Activated T-cell treated with anti-CD3 and anti-CD28 coated beads, Interleukin-2, amount 50 U/mL, for 24 hours (primary cell): ENCODE results near the gene DOCK6.
"Not testable (repeated sequence)": the region's sequence is repeated elsewhere in the genome, so short reads cannot be mapped to it uniquely, and the experiment has no call there.

Experiments
- DNase-seq: peaks from one replicate; pipeline ENCODE4 v3.0.0-alpha.2; 2020
- H3K27ac Mint-ChIP-seq: 2 replicates; pipeline ENCODE4 v1.8.0; 2020; ENCODE audit warnings: mild to moderate bottlenecking, mixed read lengths
- H3K27me3 Mint-ChIP-seq: 2 replicates; pipeline ENCODE4 v1.8.0; 2020; ENCODE audit warnings: mixed read lengths
- H3K36me3 Mint-ChIP-seq: 2 replicates; pipeline ENCODE4 v1.8.0; 2020; ENCODE audit warnings: low read depth, mixed read lengths
- H3K4me1 Mint-ChIP-seq: 2 replicates; pipeline ENCODE4 v1.8.0; 2020; ENCODE audit warnings: low read depth, mixed read lengths
- H3K4me3 Mint-ChIP-seq: 2 replicates; pipeline ENCODE4 v1.8.0; 2020; ENCODE audit warnings: mild to moderate bottlenecking, moderate library complexity, mixed read lengths
- H3K9me3 Mint-ChIP-seq: 2 replicates; pipeline ENCODE4 v1.8.0; 2020; ENCODE audit warnings: mixed read lengths

DOCK6 gene

GRCh38 chr19:11176466-11177193, 85.7 kb downstream of the DOCK6 start:
- Mint-ChIP-seq H3K36me3 (no peaks in the 10 kb centered on the region), H3K27ac (no peak overlapping the region), H3K4me1 (peaks cover 6% of the 10 kb centered on the region), H3K27me3 (no peaks in the 10 kb centered on the region), H3K4me3 (no peak overlapping the region), H3K9me3 (no peaks in the 10 kb centered on the region)
- no peak for DNase-seq

GRCh38 chr19:11175920-11176319, 86.4 kb downstream of the DOCK6 start:
- Mint-ChIP-seq H3K27me3 (no peaks in the 10 kb centered on the region), H3K4me3 (no peak overlapping the region), H3K4me1 (peaks cover 6% of the 10 kb centered on the region), H3K9me3 (no peaks in the 10 kb centered on the region), H3K36me3 (no peaks in the 10 kb centered on the region), H3K27ac (no peak overlapping the region)
- DNase-seq = no peak

GRCh38 chr19:11174336-11174735, 88.0 kb downstream of the DOCK6 start:
- Mint-ChIP-seq H3K36me3 (no peaks in the 10 kb centered on the region), H3K9me3 (no peaks in the 10 kb centered on the region), H3K27ac (no peak overlapping the region), H3K27me3 (no peaks in the 10 kb centered on the region), H3K4me1 (no peaks in the 10 kb centered on the region), H3K4me3 (no peak overlapping the region)
- no peak for DNase-seq

DNA sequence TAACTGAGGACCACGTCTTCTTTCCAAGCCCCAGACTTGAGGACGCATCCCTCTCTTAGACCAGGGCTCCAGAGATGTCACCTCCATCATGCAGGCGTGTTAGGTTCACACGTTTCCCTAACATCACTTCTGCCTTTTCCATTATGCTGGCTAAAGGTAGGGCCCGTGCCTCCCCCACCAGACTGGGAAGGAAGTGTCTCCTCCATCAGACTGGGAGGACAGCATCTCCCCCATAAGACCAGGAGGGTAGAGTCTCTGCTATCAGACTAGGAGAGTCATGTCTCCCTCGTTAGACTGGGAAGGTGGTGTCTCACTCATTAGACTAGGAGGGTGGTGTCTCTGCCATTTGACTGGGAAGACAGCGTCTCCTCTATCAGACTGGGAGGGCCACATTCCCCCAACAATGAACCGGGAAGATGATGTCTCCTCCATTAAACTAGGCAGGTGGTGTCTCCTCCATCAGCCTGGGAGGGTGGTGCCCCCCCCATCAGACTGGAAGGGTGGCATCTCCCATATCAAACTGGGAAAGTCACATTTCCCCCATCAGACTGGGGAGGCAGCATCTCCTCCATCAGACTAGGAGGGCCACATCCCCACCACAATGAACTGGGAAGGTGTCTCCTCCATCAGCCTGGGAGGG, 88.7 kb downstream of the DOCK6 start:
- DNase-seq = no peak
- Mint-ChIP-seq H3K36me3 (no peaks in the 10 kb centered on the region), H3K27me3 (no peaks in the 10 kb centered on the region), H3K27ac (no peak overlapping the region), H3K4me1 (no peaks in the 10 kb centered on the region), H3K9me3 (no peaks in the 10 kb centered on the region), H3K4me3 (no peak overlapping the region)

- DNase-seq = no peak
- no peaks in the 10 kb centered on the region for H3K27me3 Mint-ChIP-seq
- H3K36me3 Mint-ChIP-seq = no peaks in the 10 kb centered on the region
- no peak overlapping the region for H3K4me3 Mint-ChIP-seq
- H3K27ac Mint-ChIP-seq = no peak overlapping the region
- H3K9me3 Mint-ChIP-seq = no peaks in the 10 kb centered on the region
- no peaks in the 10 kb centered on the region for H3K4me1 Mint-ChIP-seq
These were observed 89.7 kb downstream of the DOCK6 start for GRCh38 chr19:11172576-11172975.

DNA sequence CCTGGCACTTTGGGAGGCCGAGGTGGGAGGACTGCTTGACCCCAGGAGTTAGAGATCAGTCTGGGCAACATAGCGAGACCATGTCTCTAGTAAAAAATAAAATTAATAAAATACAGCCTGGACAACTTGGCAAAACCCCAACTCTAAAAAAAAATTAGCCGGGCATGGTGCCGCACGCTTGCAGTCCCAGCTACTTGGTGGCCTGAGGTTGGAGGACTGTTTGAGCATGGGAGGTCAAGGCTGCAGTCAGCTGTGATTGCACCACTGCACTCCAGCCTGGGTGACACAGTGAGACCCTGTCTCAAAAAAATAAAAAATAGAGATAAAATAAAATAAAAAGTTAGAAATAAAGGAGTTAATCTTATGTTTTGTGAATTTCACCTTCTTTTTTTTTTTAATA, 91.2 kb downstream of the DOCK6 start:
- no peaks in the 10 kb centered on the region for H3K4me1 Mint-ChIP-seq
- DNase-seq = no peak
- no peak overlapping the region for H3K4me3 Mint-ChIP-seq
- no peaks in the 10 kb centered on the region for H3K27me3 Mint-ChIP-seq
- no peak overlapping the region for H3K27ac Mint-ChIP-seq
- no peaks in the 10 kb centered on the region for H3K9me3 Mint-ChIP-seq
- no peaks in the 10 kb centered on the region for H3K36me3 Mint-ChIP-seq

GRCh38 chr19:11169896-11170678, 92.2 kb downstream of the DOCK6 start:
- Mint-ChIP-seq H3K36me3 (no peaks in the 10 kb centered on the region), H3K27me3 (no peaks in the 10 kb centered on the region), H3K4me3 (no peak overlapping the region), H3K4me1 (no peaks in the 10 kb centered on the region), H3K9me3 (no peaks in the 10 kb centered on the region), H3K27ac (no peak overlapping the region)
- DNase-seq = no peak

GRCh38 chr19:11168568-11168967, 93.8 kb downstream of the DOCK6 start:
- no peaks in the 10 kb centered on the region for H3K9me3 Mint-ChIP-seq
- H3K4me3 Mint-ChIP-seq = no peak overlapping the region
- no peak for DNase-seq

GRCh38 chr19:11166281-11167142, 95.8 kb downstream of the DOCK6 start:
- Mint-ChIP-seq H3K27me3 (no peaks in the 10 kb centered on the region), H3K36me3 (no peaks in the 10 kb centered on the region), H3K4me3 (no peak overlapping the region), H3K27ac (no peak overlapping the region), H3K9me3 (no peaks in the 10 kb centered on the region), H3K4me1 (no peaks in the 10 kb centered on the region)
- no peak for DNase-seq

More at GRCh38 chr19:11168568-11168967, 93.8 kb downstream of the DOCK6 start:
- no peaks in the 10 kb centered on the region for H3K27me3 Mint-ChIP-seq
- H3K4me1 Mint-ChIP-seq = no peaks in the 10 kb centered on the region
- H3K36me3 Mint-ChIP-seq = no peaks in the 10 kb centered on the region
- no peak overlapping the region for H3K27ac Mint-ChIP-seq

- H3K4me3 Mint-ChIP-seq = no peak overlapping the region
- H3K27me3 Mint-ChIP-seq = no peaks in the 10 kb centered on the region
- no peaks in the 10 kb centered on the region for H3K4me1 Mint-ChIP-seq
- no peaks in the 10 kb centered on the region for H3K36me3 Mint-ChIP-seq
- H3K27ac Mint-ChIP-seq = no peak overlapping the region
- H3K9me3 Mint-ChIP-seq = no peaks in the 10 kb centered on the region
- no peak for DNase-seq
These were observed 96.8 kb downstream of the DOCK6 start for GRCh38 chr19:11165486-11166030.

DNA sequence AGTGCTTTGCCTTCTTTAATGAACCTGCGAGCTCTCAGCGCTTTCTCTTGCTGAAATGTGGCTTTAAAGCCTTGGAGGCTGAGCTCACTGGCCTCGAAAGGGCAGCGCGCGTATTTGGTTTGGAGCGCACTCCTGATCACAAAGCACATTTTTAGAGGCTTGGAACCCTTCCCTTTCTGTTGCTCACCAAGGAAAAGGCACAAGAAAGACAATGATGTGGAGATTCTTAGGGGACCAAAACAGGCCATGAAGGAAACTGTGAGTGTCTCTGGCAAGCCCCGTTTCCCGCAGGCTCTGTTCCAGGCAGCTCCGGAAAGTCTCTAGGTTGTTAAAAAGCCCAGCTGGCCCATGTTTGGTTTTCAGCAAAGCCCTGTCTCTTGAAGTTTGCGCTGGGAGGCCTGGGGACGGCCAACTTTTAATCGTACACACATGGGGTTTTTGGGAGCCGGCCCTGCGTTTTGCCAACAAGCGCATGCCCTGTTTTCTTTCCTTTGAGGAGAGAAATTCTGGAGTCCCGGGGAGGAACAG, 97.4 kb downstream of the DOCK6 start:
- Mint-ChIP-seq H3K9me3 (peaks cover 3% of the 10 kb centered on the region), H3K36me3 (no peaks in the 10 kb centered on the region), H3K27me3 (no peaks in the 10 kb centered on the region), H3K4me1 (no peaks in the 10 kb centered on the region), H3K4me3 (no peak overlapping the region), H3K27ac (no peak overlapping the region)
- no peak for DNase-seq

GRCh38 chr19:11164296-11164695, 98.0 kb downstream of the DOCK6 start:
- Mint-ChIP-seq H3K9me3 (peaks cover 3% of the 10 kb centered on the region), H3K27ac (no peak overlapping the region), H3K27me3 (no peaks in the 10 kb centered on the region), H3K4me3 (no peak overlapping the region), H3K36me3 (no peaks in the 10 kb centered on the region), H3K4me1 (no peaks in the 10 kb centered on the region)
- no peak for DNase-seq

GRCh38 chr19:11160440-11160768, 101.9 kb downstream of the DOCK6 start:
- not testable (repeated sequence) for DNase-seq, H3K27ac Mint-ChIP-seq, H3K4me3 Mint-ChIP-seq, H3K27me3 Mint-ChIP-seq, H3K4me1 Mint-ChIP-seq, H3K36me3 Mint-ChIP-seq, H3K9me3 Mint-ChIP-seq
